ENCODE measurements around the gene ZFPM1. TPM values are rescaled to one million over a fixed set of nuclear protein-coding genes. Genes with fewer than 3 reads are reported as not detected.

Gene ZFPM1
- total and polyA plus RNA-seq, 10 donors, result 2.3 to 25.3 (median 8.9) TPM

DNA sequence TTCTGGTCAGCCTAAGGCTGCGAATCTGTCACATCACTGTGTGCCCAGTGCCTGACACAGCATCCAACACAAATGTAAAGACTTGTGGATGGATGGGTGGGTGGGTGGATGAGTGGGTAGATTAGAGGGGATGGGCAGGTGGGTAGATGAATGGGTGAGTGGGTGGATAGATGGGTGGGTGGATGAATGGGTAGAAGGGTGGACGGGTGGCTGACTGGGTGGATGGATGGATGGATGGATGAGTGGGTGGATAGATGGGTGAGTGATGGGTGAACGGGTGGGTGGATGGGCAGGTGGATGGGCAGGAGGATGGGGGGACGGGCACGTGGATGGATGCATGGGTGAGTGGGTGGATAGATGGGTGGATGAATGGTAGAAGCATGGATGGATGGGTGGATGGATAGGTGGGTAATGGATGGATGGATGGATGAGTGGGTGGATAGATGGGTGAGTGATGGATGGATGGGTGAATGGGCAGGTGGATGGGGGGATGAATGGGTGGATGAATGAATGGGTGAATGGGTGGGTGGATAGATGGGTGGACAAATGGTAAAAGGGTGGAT, 31.1 kb upstream of the ZFPM1 start:
- intact Hi-C loops (cut with DNase I; ENCODE audit: low total_unique reads), result no loop called here

DNA sequence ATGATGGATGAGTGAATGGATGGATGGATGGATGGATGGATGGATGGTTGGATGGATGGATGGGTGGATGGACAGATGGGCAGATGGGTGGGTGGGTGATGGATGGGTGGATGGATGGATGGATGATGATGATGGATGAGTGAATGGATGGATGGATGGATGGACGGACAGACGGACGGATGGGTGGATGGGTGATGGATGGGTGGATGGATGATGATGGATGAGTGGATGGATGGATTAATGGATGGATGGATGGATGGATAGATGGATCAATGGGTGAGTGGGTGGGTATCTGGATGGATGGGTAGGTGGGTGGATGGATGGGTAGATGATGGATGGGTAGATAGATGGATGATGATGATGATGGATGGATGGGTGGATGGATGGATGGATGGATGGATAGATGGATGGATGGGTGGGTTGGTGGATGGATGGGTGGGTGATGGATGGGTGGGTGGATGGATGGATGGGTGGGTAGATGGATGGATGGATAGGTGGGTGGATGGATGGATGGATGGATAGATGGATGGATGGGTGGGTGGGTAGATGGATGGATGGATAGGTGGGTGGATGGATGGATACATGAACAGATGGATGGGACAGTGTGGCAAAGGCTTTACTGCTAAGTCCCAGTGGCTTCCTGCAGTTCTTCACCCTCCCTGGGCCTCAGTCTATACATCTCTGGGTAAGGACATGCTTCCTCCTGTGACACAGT, 30.2 kb upstream of the ZFPM1 start:
- H3K4me3 ChIP-seq, result no peak overlapping the region
- TF ChIP-seq POLR2A (IDR thresholded peaks at IDR 0.05) (no peak), POLR2AphosphoS5 (IDR thresholded peaks at IDR 0.05) (no peak)
- TF ChIP-seq, protein P1, sequence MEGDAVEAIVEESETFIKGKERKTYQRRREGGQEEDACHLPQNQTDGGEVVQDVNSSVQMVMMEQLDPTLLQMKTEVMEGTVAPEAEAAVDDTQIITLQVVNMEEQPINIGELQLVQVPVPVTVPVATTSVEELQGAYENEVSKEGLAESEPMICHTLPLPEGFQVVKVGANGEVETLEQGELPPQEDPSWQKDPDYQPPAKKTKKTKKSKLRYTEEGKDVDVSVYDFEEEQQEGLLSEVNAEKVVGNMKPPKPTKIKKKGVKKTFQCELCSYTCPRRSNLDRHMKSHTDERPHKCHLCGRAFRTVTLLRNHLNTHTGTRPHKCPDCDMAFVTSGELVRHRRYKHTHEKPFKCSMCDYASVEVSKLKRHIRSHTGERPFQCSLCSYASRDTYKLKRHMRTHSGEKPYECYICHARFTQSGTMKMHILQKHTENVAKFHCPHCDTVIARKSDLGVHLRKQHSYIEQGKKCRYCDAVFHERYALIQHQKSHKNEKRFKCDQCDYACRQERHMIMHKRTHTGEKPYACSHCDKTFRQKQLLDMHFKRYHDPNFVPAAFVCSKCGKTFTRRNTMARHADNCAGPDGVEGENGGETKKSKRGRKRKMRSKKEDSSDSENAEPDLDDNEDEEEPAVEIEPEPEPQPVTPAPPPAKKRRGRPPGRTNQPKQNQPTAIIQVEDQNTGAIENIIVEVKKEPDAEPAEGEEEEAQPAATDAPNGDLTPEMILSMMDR (IDR thresholded peaks at IDR 0.05 in 8 of 11, conservative IDR thresholded peaks at IDR 0.05 in 3 of 11), result no peak
- peaks cover 0 to 10% (median 0%) of the 10 kb centered on the region in 6 donors for H3K4me1 ChIP-seq
- H3K27ac ChIP-seq, result no peak overlapping the region
- no peaks in the 10 kb centered on the region for H3K9me3 ChIP-seq
- intact Hi-C loops (cut with DNase I; ENCODE audit: low total_unique reads), result no loop called here
- no peak for DNase-seq
- peaks cover 0 to 21% (median 0%) of the 10 kb centered on the region in 7 donors for H3K27me3 ChIP-seq (replicated peaks in 1 of 7)
- WGBS, 5 donors, result 50 to 58% (median 55%) methylated on average over 3 of the region's 3 CpGs
- no peaks in the 10 kb centered on the region for H3K36me3 ChIP-seq

More for the DNA sequence above, 31.1 kb upstream of the ZFPM1 start:
- H3K27ac ChIP-seq, result no peak overlapping the region
- H3K4me1 ChIP-seq, result peaks cover 0 to 10% (median 0%) of the 10 kb centered on the region in 6 donors
- no peaks in the 10 kb centered on the region for H3K9me3 ChIP-seq
- DNase-seq, result no peak
- TF ChIP-seq, protein P1 (IDR thresholded peaks at IDR 0.05 in 8 of 11, conservative IDR thresholded peaks at IDR 0.05 in 3 of 11), result no peak
- TF ChIP-seq POLR2A (IDR thresholded peaks at IDR 0.05), result no peak
- no peak for TF ChIP-seq POLR2AphosphoS5 (IDR thresholded peaks at IDR 0.05)
- no peaks in the 10 kb centered on the region for H3K36me3 ChIP-seq
- peaks cover 0 to 27% (median 0%) of the 10 kb centered on the region in 7 donors for H3K27me3 ChIP-seq (replicated peaks in 1 of 7)
- 41 to 53% (median 48%) methylated on average over 5 of the region's 5 CpGs for WGBS, 5 donors
- H3K4me3 ChIP-seq, result no peak overlapping the region

- H3K9me3 ChIP-seq, result no peaks in the 10 kb centered on the region
- H3K27ac ChIP-seq, result no peak overlapping the region
- 80 to 92% (median 88%) methylated on average over 4 to 6 of the region's 6 CpGs for WGBS, 5 donors
- TF ChIP-seq POLR2A (IDR thresholded peaks at IDR 0.05) (no peak), POLR2AphosphoS5 (IDR thresholded peaks at IDR 0.05) (peak in 1 of 3 donors; percentile 7)
- TF ChIP-seq, protein P1 (IDR thresholded peaks at IDR 0.05 in 8 of 11, conservative IDR thresholded peaks at IDR 0.05 in 3 of 11), result no peak
- peaks cover 0 to 11% (median 0%) of the 10 kb centered on the region in 6 donors for H3K4me1 ChIP-seq
- H3K4me3 ChIP-seq, result no peak overlapping the region
- intact Hi-C loops (cut with DNase I; ENCODE audit: low total_unique reads), result no loop called here
- no peak for DNase-seq
- no peaks in the 10 kb centered on the region for H3K36me3 ChIP-seq
- peaks cover 0 to 21% (median 0%) of the 10 kb centered on the region in 7 donors for H3K27me3 ChIP-seq (replicated peaks in 1 of 7)
These were observed 29.6 kb upstream of the ZFPM1 start for GRCh38 chr16:88423448-88423850.

DNA sequence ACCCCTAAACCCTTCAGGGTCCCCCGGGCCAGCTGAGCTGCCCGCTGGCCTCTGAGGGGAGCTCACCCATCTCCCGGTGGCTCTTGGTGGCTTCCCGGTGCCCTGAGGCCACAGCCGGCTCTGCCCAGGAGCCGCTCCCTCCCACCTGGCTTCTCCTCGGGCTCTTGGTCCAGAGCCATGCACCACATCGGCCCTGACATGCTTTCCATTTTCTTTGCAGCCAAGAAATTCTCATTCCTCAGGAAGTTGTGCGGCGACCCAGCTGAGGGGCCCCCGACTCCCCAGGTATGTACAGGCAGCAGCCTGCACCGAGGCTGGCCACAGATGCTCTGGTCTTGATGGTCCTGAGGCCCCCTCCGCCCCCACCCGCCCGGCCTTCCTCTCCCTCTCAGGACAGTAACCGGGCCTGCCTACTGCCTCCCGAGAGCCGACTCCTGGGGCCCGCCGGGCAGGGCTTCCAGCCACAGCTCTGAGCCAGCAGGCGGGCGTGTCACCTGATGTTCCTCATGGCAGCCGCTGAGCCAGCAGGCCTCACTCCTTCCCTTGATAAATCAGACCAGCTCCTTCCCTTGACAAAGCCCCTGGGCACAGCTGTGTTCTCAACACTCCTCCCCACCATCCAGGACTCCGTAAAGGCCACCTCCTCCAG, 28.4 kb upstream of the ZFPM1 start:
- H3K4me1 ChIP-seq, result peaks cover 0 to 14% (median 7%) of the 10 kb centered on the region in 6 donors
- intact Hi-C loops (cut with DNase I; ENCODE audit: low total_unique reads), result no loop called here
- H3K27ac ChIP-seq, result no peak overlapping the region
- no peaks in the 10 kb centered on the region for H3K9me3 ChIP-seq
- no peak for DNase-seq
- peaks cover 0 to 19% (median 0%) of the 10 kb centered on the region in 7 donors for H3K27me3 ChIP-seq (replicated peaks in 1 of 7)
- no peak overlapping the region for H3K4me3 ChIP-seq
- no peaks in the 10 kb centered on the region for H3K36me3 ChIP-seq
- peak in 1 of 3 donors; percentile 20 for TF ChIP-seq POLR2AphosphoS5 (IDR thresholded peaks at IDR 0.05)
- no peak for TF ChIP-seq POLR2A (IDR thresholded peaks at IDR 0.05)
- TF ChIP-seq, protein P1 (IDR thresholded peaks at IDR 0.05 in 8 of 11, conservative IDR thresholded peaks at IDR 0.05 in 3 of 11), result no peak
- WGBS, 5 donors, result 39 to 60% (median 42%) methylated on average over 15 to 24 of the region's 24 CpGs
